Bone marrow (tissue), 2 donors: ENCODE measurements around the gene TRMT2A.

Experiments
- DNase-seq, 2 donors: peaks; one replicate each; lab custom pipeline; 2025; lab: John Stamatoyannopoulos, UW

TRMT2A gene

GRCh38 chr22:20106205-20106848 is 10.7 kb downstream of the TRMT2A start:
- no peak for DNase-seq

GRCh38 chr22:20105456-20106204 is 11.4 kb downstream of the TRMT2A start:
- DNase-seq = no peak

GRCh38 chr22:20102203-20102780 is 14.7 kb downstream of the TRMT2A start:
- DNase-seq = no peak

- DNase-seq = no peak
These were observed 15.4 kb downstream of the TRMT2A start for GRCh38 chr22:20101638-20102037.

GRCh38 chr22:20099099-20099711 is 17.8 kb downstream of the TRMT2A start:
- DNase-seq = no peak

- DNase-seq = no peak
These were observed 20.2 kb downstream of the TRMT2A start for GRCh38 chr22:20096574-20097420.

- DNase-seq = no peak
These were observed 21.5 kb downstream of the TRMT2A start for GRCh38 chr22:20095521-20095920.

GRCh38 chr22:20094197-20094807 is 22.7 kb downstream of the TRMT2A start:
- DNase-seq = no peak

- DNase-seq = no peak
These were observed 23.4 kb downstream of the TRMT2A start for GRCh38 chr22:20093418-20094196.

- no peak for DNase-seq
These were observed 24.6 kb downstream of the TRMT2A start for GRCh38 chr22:20092477-20092854.

- no peak for DNase-seq
These were observed 25.1 kb downstream of the TRMT2A start for GRCh38 chr22:20091690-20092476.

GRCh38 chr22:20090730-20091240 is 26.2 kb downstream of the TRMT2A start:
- DNase-seq = no peak

GRCh38 chr22:20089977-20090729 is 26.9 kb downstream of the TRMT2A start:
- no peak for DNase-seq

GRCh38 chr22:20089226-20089976 is 27.6 kb downstream of the TRMT2A start:
- DNase-seq = no peak

- DNase-seq = no peak
These were observed 28.8 kb downstream of the TRMT2A start for GRCh38 chr22:20088263-20088648.

GRCh38 chr22:20087319-20088262 is 29.4 kb downstream of the TRMT2A start:
- DNase-seq = no peak

- DNase-seq = no peak
These were observed 30.3 kb downstream of the TRMT2A start for GRCh38 chr22:20086763-20087162.
